Measurements from ENCODE around the gene CIBAR2.

CIBAR2 gene

GRCh38 chr16:85150331-85150940, 38.2 kb upstream of the CIBAR2 start:
- DNase-seq (ENCODE audit: low read depth) = no peak
- H3K4me3 ChIP-seq (ENCODE audit: low read length) = no peak overlapping the region
- TF ChIP-seq CTCF (conservative IDR thresholded peaks at IDR 0.05; ENCODE audit: low read depth, low read length) = no peak

GRCh38 chr16:85149776-85150175, 37.5 kb upstream of the CIBAR2 start:
- no peak overlapping the region for H3K4me3 ChIP-seq (ENCODE audit: low read length)
- TF ChIP-seq CTCF (conservative IDR thresholded peaks at IDR 0.05; ENCODE audit: low read depth, low read length) = no peak
- DNase-seq (ENCODE audit: low read depth) = no peak

- no peak for DNase-seq (ENCODE audit: low read depth)
- TF ChIP-seq CTCF (conservative IDR thresholded peaks at IDR 0.05; ENCODE audit: low read depth, low read length) = no peak
- H3K4me3 ChIP-seq (ENCODE audit: low read length) = no peak overlapping the region
Measured at GRCh38 chr16:85148931-85149330, 36.7 kb upstream of the CIBAR2 start.

GRCh38 chr16:85146922-85147651, 34.8 kb upstream of the CIBAR2 start:
- H3K4me3 ChIP-seq (ENCODE audit: low read length) = no peak overlapping the region
- no peak for TF ChIP-seq CTCF (conservative IDR thresholded peaks at IDR 0.05; ENCODE audit: low read depth, low read length)
- no peak for DNase-seq (ENCODE audit: low read depth)

DNA sequence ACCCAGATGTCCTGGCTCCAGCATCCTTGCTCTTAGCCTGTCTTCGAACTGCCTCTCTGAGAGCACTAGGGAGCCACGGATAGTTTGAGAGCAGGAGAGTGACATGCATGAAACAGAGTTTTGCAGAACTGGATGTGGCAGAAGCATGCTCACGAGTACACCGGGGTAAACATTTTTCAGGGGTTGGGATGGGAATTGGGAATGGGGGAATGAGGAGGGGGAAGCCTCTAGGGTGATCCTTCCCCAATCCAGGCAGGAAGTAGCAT, 34.2 kb upstream of the CIBAR2 start:
- no peak for TF ChIP-seq CTCF (conservative IDR thresholded peaks at IDR 0.05; ENCODE audit: low read depth, low read length)
- no peak for DNase-seq (ENCODE audit: low read depth)
- H3K4me3 ChIP-seq (ENCODE audit: low read length) = no peak overlapping the region

DNA sequence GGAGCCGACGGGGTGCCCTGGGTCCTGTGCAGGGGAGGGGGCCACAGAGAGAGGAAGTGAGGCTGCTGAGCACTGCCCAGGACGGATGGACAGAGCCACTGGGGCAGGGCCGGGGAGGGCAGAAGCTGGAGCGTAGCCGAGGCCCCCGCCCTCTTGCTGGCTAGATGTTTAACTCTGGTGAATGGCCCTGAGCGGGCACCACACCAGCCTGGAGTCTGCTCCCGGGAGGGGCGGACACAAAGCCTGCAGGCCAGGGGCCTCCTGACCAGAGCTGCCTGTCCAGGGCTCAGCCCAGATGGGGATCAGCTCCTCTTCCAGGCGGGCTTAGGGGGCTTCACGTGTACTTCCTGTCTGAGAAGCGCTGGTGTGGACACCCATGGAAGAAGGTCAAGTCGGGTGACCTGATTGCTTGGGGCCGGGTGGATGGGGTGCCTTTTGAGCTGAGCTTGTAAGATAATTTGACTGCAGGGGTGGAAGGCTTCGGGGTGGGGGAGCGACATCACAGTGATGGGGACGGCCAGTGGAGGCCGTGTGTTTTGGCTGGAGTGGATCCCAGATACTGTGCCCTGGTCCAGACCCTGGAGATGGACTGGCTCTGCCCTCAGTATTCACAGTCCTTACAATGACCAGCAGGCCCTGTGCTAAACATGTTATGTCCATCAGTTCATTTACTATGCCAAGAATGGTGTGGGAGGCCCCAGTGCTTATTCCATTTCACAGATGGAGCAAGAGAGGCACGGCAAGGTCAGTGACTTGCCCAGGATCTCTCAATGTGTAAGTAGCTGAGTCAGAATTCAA, 33.7 kb upstream of the CIBAR2 start:
- TF ChIP-seq CTCF (conservative IDR thresholded peaks at IDR 0.05; ENCODE audit: low read depth, low read length) = no peak
- no peak overlapping the region for H3K4me3 ChIP-seq (ENCODE audit: low read length)
- no peak for DNase-seq (ENCODE audit: low read depth)
